ENCODE measurements around the gene AKNA.

Gene AKNA

DNA sequence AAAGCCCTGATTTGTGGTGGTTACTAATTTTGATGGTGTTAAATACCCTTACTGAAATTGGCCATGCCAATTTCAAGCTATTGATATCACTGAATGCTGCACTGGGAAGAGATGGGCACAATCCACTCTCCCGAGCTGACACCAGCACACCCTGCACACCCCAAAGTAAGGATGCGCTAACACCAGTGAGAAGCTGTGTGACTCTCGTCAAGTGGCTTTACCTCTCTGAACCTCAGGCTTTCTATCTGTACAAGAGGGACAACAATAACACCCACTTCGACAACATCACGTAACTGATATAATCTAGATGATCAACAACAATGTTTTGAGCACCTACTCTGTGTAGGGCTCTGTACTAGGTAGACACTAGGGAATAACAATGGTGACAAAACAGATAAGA lies 8.0 kb upstream of the AKNA start:
- DNase-seq, result no peak

DNA sequence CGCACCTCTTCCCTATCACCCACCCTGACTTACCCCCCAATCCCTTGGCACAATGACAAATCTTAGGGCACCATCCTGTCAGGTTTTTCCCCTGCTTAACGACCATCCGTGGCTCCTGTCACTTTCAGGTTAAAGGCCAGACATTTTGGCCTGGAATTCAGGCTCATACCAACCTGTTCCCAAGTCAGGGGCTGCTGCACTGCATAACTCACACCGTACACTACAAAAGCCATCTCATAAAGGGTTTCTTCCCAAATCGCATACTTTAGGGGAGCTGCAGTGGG lies 7.5 kb upstream of the AKNA start:
- no peak for DNase-seq

DNA sequence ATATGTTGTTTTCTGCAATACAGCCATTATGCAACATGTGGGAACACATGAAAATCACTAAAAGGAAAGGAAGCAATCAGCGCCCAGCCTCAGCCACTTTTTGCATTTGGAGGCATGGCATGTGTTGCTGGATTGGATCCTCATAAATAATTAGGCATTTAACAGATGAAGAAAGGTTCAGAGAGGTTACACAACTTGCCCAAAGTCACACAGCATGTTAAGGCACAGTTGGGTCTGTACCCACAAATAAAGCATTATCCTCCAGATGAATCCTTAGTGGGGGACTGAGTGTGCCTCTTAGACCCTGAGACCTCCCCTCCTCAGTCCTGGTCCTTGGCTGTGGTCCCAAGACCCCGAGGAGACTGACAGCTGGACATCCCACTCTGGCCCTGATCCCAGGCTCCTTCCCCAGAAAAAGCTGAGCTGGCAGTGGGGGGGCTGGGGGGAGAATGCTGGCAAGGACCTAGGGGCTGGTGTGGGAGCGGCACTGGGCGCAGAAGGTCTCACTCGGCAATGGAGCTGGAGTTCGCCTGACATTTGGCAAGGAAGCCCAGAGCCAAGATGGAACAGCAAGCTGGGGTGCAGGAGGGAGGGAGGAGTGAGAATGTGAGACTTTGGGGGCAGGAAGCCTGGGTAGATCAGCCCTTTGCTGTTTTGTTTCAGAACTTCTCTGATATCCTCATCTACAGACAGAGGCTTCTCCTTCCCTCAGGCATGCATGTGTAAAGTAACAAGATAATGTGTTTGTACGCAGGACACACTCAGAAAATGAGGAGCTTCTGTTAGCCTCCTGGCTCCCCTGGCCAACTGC lies 6.9 kb upstream of the AKNA start:
- no peak for DNase-seq

DNA sequence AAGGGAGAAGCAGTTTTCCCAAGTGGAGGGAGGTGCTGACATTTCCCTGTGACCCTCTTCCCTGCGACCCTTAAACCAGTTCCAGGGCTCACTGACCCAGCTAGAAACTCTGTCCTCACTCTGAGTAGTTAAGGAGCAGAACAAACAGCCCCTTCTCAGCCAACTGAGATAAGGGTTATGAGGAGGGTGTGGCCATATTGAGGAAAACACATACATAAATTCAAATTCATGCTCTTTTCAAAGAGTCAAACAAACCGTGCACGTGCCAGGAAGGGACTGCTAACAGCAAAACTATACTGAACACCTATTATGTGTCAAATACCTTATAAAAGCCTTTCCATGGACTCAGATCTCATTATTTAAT lies 4.9 kb upstream of the AKNA start:
- DNase-seq, result no peak

DNA sequence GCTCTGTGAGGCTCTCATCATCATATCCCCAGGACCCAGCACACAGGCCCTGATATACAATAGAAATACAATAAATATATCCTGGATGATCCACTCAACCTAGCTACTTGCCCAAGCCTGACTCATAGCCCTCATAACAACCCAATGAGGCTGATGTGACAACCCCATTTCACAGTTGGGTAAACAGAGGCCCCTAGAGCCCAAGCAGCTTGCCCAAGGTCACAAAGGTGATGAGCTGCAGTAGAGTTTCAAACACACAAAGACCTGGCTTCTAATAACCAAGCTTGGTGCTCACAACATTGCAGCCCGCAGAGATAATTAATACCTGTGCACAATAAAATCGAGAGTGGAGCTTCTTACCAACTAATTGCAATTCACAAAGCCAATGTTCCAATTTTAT lies 3.2 kb upstream of the AKNA start:
- DNase-seq, result no peak

DNA sequence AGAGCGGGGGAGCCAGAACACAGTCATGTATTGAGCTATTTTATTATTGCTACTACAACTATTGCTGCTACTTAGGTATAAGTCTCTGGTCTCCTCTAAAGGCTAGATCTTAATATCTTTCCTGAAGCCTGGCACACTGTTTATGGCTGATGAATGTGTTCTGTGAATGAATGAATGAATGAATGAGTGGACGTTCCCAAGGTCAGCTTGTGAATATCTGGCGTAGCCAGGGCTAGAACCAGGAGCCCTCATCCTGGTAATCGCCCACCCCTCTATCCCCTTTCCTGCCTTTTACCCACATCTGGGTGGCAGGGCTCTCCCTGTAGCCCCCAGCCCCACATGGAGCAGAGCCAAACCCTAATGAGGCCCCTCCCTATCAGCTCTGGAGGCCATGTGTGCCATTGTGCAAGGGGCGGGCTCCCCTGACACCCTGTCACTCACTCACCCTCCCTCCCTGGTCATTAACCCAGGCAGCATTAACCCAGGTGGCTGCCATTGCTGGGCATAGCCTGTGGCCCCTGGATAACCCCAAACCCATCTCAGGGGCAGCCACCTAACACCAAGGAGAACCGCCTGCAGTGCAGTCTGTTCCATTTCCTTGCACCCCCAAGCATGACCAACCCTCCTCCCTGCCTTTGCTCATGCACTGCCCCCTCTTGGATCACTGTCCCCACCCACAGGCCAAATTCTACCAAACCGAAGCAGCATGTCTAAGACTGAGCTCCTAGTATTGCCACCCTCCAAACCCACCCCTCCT lies 2.0 kb upstream of the AKNA start:
- no peak for DNase-seq

DNA sequence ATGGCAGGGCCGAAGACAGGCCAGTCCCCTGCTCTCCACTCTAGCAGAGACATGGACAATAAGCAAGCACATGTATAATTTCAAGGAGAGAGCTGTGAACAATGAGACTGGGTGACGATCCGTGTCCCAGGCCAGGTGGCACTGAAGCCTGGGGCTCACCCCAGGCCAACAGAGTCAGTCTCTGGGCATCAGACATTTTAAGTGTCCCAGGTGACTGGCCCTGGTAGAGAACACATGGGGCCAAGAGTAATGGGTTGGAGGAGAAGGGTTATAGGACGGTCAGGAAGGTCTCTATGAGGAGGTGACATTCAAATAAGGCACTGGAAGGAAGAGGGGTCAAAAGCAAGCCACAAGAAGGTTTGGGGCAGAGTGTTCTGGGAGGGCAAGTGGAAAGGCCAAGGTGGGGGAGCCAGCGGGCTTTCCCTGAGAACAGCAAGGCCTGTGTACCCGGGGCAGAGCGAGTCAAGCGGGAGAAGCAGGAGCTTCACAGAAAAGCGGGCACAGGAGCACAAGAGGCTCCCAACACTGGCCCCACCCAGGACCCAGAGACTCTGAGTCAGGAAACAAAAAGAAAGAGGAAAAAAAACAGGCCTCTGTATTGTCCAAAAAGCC lies 1.1 kb upstream of the AKNA start:
- DNase-seq, result no peak

DNA sequence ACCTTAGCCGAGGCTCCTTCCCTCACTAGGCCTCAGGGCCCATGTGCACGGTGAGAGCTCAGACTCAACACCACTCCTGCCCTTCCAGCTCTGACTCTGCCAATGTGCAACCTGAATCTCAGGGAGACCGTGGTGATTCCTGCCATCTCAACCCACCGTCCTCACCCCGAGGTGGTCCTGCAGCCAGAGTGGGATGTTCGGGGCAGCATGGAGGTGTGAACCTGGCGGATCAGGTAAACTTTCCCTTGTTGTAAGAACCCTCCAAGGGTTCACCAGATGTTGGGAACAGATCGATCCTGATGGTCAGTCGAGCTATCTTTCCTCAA lies 538 bp upstream of the AKNA start:
- no peak for DNase-seq

DNA sequence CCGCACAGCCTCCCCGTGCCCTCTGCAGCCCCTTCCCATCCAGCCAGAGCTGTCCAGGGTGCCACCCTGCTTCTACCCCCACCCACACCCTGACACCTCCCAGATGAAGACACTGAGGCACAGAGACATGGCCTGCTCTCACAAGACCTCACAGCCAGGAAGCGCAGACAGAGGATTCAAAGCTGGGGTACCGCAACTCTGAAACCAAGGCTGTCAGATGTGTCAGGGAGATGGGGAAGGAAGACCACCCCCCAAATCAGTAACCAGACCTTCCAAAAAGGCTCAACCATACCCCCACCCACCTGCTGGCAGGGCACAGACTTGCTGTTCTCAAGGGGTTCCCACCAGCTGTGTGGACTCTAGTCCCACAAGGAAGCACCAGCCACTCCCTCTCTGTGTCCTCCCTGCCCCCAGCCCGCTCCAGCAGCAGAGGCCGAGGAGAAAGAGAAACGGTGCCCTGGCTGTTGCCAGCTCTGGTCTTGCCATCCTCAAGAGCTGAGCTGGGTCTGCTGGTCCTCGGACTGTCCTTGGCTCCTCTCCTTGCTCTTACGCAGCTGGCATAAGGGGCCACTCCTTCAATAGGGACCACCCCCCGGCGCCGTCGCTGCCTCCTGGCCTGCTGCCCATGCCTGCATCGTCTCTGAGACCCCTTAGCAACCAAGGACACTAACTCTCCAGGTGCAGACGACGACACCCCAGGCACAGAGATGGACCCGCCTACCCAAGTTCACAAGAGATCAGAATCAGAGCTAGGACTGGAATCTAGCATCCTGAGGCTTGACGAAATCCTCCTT lies 699 bp downstream of the AKNA start:
- peak in 1 of 2 donors; percentile 32 for DNase-seq

DNA sequence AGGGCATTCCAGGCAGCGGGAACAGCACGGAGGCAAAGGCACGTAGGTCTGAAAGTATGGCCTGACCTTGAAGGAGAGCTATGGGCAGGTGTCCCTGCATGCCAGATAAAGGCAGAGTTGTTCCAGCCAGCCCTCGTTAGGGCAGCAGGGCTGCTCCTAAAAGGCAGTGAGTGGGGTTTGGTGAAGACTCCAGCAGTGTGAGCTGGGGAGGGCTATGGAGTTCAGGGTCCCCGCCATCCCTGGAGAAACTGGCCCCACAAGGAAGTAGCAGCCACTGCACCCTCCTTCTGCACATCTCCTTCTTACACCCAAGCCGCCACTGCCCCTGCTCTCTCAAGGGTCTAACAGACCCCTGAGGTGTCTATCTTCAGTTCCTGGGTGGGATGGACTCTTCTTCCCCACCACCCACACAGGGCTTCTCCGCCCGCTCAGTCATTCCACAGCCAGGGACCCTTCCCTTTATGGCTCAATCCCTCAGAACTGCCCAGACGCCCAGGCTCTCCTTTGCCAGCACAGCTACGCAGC lies 1.4 kb downstream of the AKNA start:
- DNase-seq, result no peak

DNA sequence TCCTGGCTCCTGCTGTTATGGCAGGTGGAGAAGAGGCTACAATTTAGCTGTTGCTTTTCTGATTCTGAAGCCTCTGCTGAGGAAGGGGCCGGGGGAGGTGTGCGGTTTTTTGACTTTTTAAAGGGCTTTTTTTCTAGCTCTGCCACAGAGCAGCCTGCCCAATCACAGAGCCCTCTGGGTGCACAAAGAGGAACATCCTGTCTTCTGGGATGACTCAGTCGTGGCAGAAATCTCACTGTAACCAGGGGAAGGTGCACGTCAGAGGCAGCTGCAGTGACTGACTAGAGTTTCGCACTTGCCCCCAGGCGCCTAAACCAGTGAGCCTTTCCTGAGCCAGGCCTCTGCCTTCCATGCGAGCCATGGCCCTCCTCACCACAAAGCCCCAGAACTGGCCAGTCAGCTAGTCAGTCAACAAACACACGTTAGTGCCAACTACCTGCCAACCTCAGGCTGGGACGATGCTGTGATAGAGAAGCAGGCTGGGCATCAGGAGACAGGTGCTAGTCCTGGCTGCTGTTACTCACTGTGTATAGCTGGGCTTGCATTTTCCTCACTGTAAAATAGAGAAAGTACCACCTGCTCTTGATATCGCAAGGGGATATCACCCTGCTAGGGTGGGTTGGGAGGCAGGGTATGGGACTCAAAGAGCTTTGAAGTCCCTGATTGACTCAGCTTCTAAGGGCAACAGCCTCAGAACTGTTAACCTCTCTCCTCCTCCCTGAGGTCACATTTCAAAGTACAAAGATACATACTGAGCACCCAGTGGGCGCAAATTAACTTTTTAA lies 2.2 kb downstream of the AKNA start:
- peak; percentile 86 to 94 for DNase-seq

DNA sequence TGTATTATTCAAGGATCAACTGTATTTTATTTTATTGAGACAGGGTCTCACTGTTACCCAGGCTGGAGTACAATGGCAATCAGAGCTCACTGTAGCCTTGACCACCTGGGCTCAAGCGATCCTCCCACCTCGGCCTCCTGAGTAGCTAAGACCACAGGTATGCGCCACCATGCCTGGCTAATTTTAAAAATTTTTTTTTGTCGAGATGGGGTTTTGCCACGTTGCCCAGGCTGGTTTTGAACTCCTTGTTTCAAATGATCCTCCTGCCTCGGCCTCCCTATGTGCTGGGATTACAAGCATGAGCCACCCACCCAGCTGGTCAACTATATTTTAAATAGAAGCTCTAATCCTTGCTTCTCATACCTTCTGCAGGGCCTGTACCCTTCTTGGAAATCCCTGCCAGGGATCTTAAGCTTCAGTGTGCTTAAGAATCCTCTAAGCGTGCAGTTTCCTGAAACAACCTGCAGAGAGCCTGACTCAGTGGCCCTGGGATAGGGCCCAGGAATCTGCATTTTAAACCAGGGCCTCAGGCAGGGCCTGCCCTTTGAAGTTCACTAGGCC lies 2.9 kb downstream of the AKNA start:
- no peak for DNase-seq

DNA sequence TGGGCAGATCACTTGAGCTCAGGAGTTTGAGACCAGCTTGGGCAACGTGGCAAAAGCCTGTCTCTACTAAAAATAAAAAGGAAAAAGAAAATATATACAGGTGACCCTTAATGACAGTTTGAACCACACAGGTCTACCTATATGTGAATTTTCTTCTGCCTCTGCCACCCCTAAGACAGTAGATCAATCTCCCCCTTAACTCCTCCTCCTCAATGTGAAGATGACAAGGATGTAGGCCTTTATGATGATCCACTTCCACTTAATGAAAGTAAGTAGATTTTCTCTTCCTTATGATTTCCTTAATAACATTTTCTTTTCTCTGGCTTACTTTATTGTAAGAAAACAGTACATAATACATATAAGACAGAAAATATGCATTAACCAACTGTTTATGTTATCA lies 3.4 kb downstream of the AKNA start:
- no peak for DNase-seq

DNA sequence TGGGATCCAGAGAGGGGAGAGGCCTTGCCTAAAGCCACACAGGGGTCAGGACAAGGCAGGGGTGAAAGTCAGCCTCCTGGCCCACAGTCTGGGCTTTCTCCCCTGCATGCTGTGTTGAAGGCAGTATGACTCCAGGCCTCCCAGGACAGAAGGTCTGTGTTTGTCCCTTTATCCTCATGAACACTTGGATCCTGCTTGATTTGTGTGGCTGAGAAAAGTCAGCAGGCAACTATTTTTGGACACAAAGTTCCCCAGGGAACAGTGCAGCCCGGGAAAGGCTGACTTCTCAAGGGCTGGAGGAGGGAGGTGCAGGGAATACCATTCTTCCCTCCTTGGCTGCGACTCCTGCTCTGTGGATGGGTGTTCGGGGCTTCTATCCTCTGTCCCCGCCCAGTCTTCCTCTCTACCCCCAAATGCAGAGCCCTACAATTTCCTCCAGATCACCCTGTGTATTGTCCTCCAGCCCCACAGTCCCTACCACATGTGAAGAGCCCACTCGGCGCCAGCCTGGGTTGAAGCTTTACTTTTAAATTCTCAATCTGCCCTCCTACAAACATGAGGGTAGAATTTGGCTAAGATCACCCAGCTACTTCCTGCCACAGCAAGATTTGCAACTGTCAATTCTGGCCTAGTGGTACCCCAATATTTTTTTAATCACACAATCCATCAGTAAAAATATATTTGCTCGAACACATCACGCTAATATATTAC lies 4.1 kb downstream of the AKNA start:
- no peak for DNase-seq

DNA sequence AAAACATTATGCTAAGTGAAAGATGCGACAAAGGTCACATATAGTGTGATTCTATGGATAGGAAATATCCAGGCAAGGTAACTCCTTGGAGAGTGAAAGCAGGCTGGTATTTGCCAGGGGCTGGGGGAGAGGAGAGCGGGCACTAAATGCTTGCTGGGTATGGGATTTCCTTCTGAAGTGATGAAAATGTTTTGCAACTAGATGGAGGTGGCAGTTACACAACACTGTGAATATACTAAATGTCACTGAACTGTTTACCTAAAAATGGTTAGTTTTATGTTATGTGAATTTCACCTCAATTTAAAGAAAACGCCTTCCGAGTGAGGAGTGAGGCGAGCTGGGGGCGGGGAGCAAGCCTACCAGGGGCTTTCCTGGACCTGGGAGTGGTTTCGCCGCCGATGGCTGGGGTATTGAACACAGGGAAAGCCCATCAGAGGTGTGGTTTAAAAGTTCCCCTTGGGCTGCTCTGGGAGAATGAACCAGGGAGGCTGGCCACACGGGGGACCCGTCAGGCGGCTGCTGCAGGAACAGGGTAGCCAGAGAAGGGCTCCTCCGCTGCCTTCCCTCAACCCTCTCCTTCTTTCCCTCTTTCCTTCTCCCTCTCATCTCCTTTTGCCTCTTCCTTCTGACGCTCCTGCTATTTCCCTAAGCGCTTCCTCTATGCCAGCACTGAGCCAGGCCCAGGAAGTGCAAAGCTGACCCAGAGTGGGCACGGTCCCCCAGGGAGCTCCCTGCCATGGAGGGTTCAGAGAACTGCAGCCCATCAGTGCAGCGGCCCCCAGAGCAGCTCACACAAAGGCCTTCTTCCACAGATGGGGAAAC lies 4.9 kb downstream of the AKNA start:
- peak; percentile 79 to 92 for DNase-seq

DNA sequence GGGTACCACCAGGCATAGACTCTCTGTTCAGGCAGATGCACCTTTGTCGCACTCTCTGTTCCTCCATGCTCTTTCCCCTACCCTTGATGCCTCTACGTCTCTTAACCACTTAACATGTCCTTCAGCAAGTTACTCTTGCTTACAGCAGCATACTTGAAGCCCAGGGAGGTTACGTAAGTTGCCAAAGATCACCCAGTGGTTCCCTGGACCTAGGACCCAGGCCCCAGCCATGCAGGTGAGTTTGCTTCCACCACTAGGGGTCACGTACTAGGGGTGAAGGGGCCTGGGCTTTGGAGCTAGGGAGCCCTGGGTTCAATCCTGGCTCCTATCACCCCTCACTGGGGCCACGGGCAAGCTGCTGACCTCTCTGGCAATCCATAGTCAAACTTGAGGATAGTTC lies 8.9 kb downstream of the AKNA start:
- DNase-seq, result no peak

DNA sequence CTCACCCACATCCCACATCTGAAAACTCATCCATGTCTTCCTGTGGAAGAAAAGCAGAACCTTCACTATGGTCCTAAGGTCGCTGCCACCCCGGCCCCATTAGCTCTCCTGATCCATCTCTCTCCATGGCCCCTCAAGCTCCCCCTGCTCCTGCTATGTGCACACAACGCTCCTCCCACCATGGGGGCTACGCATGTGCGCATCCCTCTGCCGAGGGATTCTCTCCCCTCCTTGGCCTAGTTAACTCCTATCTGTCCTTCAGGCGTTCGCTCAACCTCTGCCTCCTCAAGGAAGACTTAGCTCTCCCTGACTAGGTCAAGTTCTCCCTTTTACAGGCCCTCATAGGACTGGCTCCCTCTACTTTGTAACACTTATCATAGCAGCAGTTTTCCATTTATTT lies 9.8 kb downstream of the AKNA start:
- no peak for DNase-seq

DNA sequence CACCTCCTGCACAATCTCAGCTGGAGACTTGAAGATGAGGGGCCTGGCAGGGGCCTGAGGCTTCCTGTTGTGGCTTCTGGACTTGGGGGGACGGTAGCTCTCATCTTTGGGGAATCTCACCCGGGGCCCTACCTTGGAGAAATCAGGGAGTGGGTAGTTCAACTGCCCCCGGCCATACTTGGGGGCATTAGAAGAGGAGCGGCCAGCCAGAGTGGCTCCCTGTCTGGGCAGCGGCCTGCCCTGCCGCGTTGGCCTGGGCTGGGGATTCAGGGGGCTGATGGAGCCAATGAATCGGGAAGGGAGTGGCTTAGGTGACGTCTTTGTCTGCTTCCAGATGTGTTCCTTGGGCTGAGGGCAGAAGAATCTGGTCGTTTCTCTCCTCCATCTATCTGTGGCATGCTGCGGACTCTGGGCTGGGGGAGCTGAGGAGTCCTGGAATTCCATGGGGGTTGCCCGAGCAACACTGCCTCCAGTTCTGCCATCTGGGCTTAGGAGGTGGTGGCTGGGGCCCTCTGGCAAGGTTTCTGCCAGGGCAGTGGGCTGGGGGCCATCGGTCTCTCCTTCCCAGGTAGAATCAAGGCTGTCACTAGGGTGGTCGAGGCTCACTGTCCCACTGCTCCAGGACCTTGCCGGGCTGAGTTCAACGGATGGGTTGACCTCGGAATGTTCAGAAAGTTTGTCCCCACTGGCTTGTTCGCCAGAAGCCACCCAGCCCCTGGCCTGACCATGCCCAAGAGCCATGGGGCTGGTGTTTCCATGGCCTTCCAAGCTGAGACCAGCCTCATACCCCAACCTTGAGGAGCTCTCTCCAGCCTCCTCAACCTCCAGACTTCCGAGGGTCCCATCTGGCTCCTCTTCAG lies 11.0 kb downstream of the AKNA start:
- no peak for DNase-seq

DNA sequence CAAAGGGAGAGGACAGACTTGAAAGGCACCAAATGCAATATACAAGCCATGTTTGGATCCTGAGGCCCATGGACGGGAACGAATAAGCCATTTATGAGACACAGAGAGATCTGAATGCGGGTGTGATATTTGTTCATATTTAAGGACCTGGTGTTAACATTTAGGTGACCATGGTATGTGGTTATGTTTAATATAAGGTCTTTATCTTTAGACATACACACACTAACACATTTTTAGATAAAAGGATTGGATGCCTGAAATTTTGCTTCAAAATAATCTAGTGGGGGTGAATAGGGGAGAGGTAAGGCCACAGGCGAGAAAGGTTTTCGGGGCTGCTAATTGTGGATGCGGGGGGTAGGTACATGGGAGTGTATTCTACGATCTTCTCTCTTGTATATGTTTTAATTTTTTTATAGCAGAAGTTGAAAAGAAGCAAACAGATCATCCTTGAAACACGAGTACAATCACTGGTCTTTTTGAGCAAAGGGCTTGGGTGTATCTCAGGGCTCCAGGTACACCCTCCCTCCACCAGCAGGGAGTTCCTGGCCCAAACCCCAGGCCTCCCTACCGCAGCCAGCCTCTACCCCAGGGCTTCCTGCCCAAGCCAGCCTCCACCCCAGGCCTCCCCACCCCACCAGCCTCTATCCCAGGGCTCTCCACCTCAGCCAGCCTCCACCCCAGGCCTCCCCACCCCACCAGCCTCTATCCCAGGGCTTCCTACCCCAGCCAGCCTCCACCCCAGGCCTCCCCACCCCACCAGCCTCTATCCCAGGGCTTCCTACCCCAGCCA lies 12.2 kb downstream of the AKNA start:
- DNase-seq, result no peak

All from inflammatory macrophage treated with lipopolysaccharide for 1 hour (primary cell).